Fibroblast of lung (primary cell): ENCODE measurements around the gene CIITA.

ENCODE experiments used
- CTCF ChIP-seq, 2 donors: IDR thresholded peaks in 1 of 2; conservative IDR thresholded peaks in 1 of 2; 1 replicate in 1 of 2; 2 replicates in 1 of 2; pipeline ENCODE4 v1.5.1; 2011 to 2012; ENCODE audit warnings: low read length in 2 of 2, control low read depth in 1 of 2, inconsistent platforms in 1 of 2, low read depth in 1 of 2, mild to moderate bottlenecking in 1 of 2
- EZH2 ChIP-seq: IDR thresholded peaks from 2 replicates; pipeline ENCODE4 v1.5.1; 2012; ENCODE audit warnings: low read length, control low read depth, mild to moderate bottlenecking; ENCODE audit errors: missing control alignments

GRCh38 chr16:10916534-10916933 is 39.5 kb downstream of the CIITA start:
- TF ChIP-seq CTCF (conservative IDR thresholded peaks at IDR 0.05 in 1 of 2, IDR thresholded peaks at IDR 0.05 in 1 of 2; ENCODE audit: low read depth in 1 of 2, low read length in 2 of 2) (no peak), EZH2 (no peak)
